ENCODE measurements around the gene HMSD.

DNA sequence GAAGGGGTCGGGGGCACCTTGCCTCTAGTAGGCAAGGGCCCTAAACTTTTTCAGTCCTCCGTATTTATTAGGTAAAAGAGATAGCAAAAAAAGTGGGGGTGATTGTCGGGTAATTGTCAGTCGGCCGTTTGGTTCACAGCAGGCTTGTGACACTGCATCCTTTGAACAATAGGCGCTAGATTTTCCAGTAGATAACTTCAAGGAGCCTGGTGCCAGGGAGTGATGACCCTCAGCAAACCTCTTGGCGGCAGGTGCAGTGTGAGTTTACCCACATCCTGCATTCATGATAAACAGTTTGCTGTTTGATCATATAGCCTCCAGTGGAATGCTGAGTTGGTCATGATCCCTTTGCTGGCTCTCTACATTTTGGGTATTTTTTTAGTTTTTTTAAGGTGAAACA is 43.6 kb downstream of the HMSD start:
- TF ChIP-seq, protein P1, sequence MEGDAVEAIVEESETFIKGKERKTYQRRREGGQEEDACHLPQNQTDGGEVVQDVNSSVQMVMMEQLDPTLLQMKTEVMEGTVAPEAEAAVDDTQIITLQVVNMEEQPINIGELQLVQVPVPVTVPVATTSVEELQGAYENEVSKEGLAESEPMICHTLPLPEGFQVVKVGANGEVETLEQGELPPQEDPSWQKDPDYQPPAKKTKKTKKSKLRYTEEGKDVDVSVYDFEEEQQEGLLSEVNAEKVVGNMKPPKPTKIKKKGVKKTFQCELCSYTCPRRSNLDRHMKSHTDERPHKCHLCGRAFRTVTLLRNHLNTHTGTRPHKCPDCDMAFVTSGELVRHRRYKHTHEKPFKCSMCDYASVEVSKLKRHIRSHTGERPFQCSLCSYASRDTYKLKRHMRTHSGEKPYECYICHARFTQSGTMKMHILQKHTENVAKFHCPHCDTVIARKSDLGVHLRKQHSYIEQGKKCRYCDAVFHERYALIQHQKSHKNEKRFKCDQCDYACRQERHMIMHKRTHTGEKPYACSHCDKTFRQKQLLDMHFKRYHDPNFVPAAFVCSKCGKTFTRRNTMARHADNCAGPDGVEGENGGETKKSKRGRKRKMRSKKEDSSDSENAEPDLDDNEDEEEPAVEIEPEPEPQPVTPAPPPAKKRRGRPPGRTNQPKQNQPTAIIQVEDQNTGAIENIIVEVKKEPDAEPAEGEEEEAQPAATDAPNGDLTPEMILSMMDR (conservative IDR thresholded peaks at IDR 0.05; ENCODE audit: low read depth, low read length): no peak
- no peak for TF ChIP-seq EZH2 (IDR thresholded peaks at IDR 0.05; ENCODE audit: borderline replicate concordance, low read depth, low read length, poor library complexity, severe bottlenecking)
